Small intestine (tissue), 7 donors: ENCODE results near the gene THSD4. TPM values are rescaled to one million over a fixed set of nuclear protein-coding genes. Genes with fewer than 3 reads are reported as not detected.
A peak's percentile ranks its signal among the peaks of the same experiment; 100 is the strongest.
"Not testable (repeated sequence)": the region's sequence is repeated elsewhere in the genome, so short reads cannot be mapped to it uniquely, and the experiment has no call there.

Source experiments
- DNase-seq, 2 donors: peaks; one replicate each; pipeline versions ENCODE4 v3.0.0 to v3.0.0-alpha.2; 2013
- FAIRE-seq: peaks from 2 replicates; lab custom pipeline; 2012; peaks lifted over from hg19 to GRCh38; lab: Jason Lieb, UNC
- H3K27ac ChIP-seq, 3 donors: one replicate each; pipeline ENCODE4 v1.5.1; 2013; ENCODE audit warnings: low read length in 2 of 3, mild to moderate bottlenecking in 2 of 3, control low read depth in 1 of 3, inconsistent platforms in 1 of 3, low read depth in 1 of 3, moderate library complexity in 1 of 3
- H3K27me3 ChIP-seq, 3 donors: one replicate each; pipeline ENCODE4 v1.6.1; 2013; ENCODE audit warnings: low read length in 3 of 3, inconsistent platforms in 1 of 3; ENCODE audit not compliant: control insufficient read depth in 3 of 3, insufficient read depth in 3 of 3
- H3K36me3 ChIP-seq, 3 donors: one replicate each; pipeline ENCODE4 v1.6.1; 2013; ENCODE audit warnings: low read length in 3 of 3, inconsistent platforms in 1 of 3, low read depth in 1 of 3, mild to moderate bottlenecking in 1 of 3, moderate library complexity in 1 of 3; ENCODE audit not compliant: control insufficient read depth in 3 of 3, insufficient read depth in 2 of 3
- H3K4me1 ChIP-seq, 3 donors: one replicate each; pipeline ENCODE4 v1.6.1; 2013; ENCODE audit warnings: low read length in 2 of 3, inconsistent platforms in 1 of 3, low read depth in 1 of 3, mild to moderate bottlenecking in 1 of 3, moderate library complexity in 1 of 3; ENCODE audit not compliant: control insufficient read depth in 3 of 3, insufficient read depth in 2 of 3
- H3K4me3 ChIP-seq, 3 donors: one replicate each; pipeline ENCODE4 v1.5.1; 2013; ENCODE audit warnings: low read length in 3 of 3, control low read depth in 1 of 3, inconsistent platforms in 1 of 3, low read depth in 1 of 3, mild to moderate bottlenecking in 1 of 3, moderate library complexity in 1 of 3
- H3K9me3 ChIP-seq, 2 donors: one replicate each; pipeline ENCODE4 v1.6.1; 2013; ENCODE audit warnings: low read depth in 1 of 2, low read length in 1 of 2; ENCODE audit not compliant: control insufficient read depth in 2 of 2, insufficient read depth in 1 of 2
- WGBS, 3 donors: extraction: QIAGEN DNeasy Blood & Tissue Kit; methylation state at CpG; one replicate each; pipeline ENCODE4 v1.1.7; 2013; 5-methylcytosine and 5-hydroxymethylcytosine counted together
- polyA plus RNA-seq, 4 donors: library from polyadenylated mRNA; stranded (reverse) in 3 of 4; unstranded in 1 of 4; fragments of 200-250 nt in 3 of 4; fragments of 120-200 nt in 1 of 4; gene quantifications; one replicate each; pipeline versions ENCODE4 v1.2.1 to v1.2.3, GENCODE V29; 2013
- donor health status: healthy with polysubstance abuse.
- donor health status: control.
- donor health status: control.
- donor health status: Bipolar disorder and iron deficiency.
- donor health status: healthy.

THSD4 gene
- polyA plus RNA-seq, 4 donors = 3.6 to 14.4 (median 9.7) TPM

DNA sequence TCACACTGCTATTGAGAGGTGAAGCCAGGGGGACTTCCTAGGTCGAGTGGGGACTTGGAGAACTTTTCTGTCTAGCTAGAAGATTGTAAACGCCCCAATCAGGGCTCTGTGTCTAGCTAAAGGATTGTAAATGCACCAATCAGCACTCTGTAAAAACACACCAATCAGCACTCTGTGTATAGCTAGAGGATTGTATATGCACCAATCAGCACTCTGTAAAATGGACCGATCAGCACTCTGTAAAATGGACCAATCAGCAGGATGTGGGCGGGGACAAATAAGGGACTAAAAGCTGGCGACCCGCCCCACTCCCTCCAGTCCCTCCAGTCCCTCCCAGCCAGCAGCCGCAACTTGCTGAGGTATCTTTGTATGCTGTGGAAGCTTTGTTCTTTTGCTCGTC is 98.7 kb downstream of the THSD4 start:
- not testable (repeated sequence) for H3K4me1 ChIP-seq, H3K27ac ChIP-seq, H3K36me3 ChIP-seq, H3K27me3 ChIP-seq, FAIRE-seq, DNase-seq, H3K4me3 ChIP-seq
- WGBS, 3 donors = 86 to 95% (median 91%) methylated on average over 8 of the region's 8 CpGs
- peaks cover 0 to 14% of the 10 kb centered on the region in 2 donors for H3K9me3 ChIP-seq

DNA sequence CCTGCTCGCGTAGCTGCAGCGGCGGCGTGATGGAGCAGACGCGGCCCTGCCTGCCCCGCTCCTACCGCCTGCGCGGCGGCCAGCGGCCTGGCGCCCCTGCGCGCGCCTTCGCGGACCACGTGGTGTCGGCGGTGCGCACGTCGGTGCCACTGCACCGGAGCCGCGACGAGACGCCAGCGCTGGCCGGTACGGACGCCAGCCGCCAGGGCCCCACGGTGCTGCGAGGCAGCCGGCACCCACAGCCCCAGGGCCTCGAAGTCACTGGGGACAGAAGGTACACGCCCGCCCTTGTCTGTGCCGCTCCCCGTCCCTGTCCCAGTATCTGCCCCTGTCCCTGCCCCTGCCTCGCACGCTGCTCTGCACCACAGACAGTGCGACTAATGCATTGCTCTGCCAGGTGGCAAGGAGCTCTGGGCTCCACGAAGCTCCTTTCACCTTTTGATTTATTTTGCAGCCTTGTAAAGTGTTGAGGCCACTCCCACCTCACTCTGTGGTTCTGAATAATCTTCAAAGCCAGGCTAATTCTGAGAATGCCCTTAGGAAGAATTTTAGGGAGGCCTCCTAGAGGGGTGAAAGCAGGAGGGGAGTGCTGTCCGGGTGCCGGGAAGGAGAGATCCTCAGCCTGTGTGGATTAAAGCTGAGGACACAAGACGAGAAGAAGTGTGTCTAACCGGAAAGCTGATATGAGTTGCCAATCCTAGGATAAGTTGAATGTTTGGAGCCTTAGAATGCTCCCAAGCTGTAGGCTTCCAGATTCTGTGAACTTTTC is 100.0 kb downstream of the THSD4 start:
- DNase-seq (peak in 1 of 2 donors; percentile 31), FAIRE-seq (no peak)
- no peak overlapping the region for H3K4me3 ChIP-seq
- WGBS, 3 donors = 40 to 61% (median 53%) methylated on average over 35 to 51 of the region's 51 CpGs
- H3K36me3 ChIP-seq = peaks cover 0 to 3% (median 0%) of the 10 kb centered on the region in 3 donors
- peaks cover 0 to 2% (median 0%) of the 10 kb centered on the region in 3 donors for H3K27me3 ChIP-seq
- no peak overlapping the region for H3K27ac ChIP-seq
- peaks cover 0 to 14% of the 10 kb centered on the region in 2 donors for H3K9me3 ChIP-seq
- no peaks in the 10 kb centered on the region for H3K4me1 ChIP-seq

DNA sequence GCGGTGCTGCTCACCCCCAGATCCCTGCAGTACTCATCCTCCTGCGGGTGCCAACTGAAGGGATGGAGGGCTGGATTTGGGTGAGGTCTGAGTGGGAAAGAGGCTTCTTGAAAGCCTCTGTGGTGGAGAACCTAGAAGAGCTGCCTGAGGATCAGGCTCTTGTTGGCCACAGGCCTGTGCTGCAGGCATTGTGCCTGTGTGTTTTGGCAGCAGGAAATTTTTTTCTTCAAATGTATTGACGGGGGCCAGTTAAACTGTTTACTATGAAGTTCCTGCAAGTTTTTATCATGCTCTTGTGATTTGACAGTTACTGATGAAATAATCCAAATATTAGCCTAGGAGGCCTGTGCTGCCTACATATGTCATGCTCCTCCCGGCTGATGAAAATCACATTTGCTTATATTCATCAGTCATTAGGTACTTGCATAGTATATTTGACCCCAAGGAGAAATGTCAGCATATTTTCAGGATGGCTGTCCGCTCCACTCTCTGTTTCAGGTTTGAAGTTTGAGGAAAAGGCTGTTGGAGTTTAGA is 103.1 kb downstream of the THSD4 start:
- Histone ChIP-seq H3K36me3 (peaks cover 0 to 3% (median 0%) of the 10 kb centered on the region in 3 donors), H3K4me1 (no peaks in the 10 kb centered on the region), H3K9me3 (peaks cover 2 to 9% of the 10 kb centered on the region in 2 donors), H3K27ac (no peak overlapping the region), H3K4me3 (no peak overlapping the region), H3K27me3 (peaks cover 0 to 2% (median 0%) of the 10 kb centered on the region in 3 donors)
- DNase-seq = no peak
- no peak for FAIRE-seq
- WGBS, 3 donors = 70 to 89% (median 80%) methylated on average over 5 of the region's 5 CpGs

DNA sequence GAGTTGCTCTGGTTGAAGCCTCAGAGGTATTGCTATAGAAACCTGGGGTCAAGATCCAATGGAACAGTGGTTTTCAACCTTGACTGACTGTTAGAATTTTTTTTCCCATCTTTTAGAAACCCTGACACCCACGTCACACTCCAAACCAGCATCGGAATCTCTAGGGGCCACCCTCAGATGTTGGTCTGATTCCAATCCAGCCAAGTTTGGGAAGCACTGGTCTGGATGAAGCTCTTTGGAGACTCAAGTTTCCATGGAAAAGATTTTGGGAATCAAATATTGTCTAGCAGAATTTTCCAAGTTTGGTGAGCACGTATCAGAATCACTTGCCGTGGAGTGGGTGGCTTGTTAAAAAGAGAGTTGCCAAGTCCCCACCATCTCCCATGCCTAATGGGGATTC is 103.8 kb downstream of the THSD4 start:
- Histone ChIP-seq H3K27ac (peak overlapping the region in 2 of 3 donors; percentile 1 to 27), H3K4me1 (no peaks in the 10 kb centered on the region), H3K36me3 (peaks cover 0 to 6% (median 0%) of the 10 kb centered on the region in 3 donors), H3K27me3 (peaks cover 0 to 2% (median 0%) of the 10 kb centered on the region in 3 donors), H3K4me3 (no peak overlapping the region), H3K9me3 (peaks cover 2 to 5% of the 10 kb centered on the region in 2 donors)
- WGBS, 3 donors = 72 to 93% (median 83%) methylated on average over 4 of the region's 4 CpGs
- DNase-seq (no peak), FAIRE-seq (no peak)

DNA sequence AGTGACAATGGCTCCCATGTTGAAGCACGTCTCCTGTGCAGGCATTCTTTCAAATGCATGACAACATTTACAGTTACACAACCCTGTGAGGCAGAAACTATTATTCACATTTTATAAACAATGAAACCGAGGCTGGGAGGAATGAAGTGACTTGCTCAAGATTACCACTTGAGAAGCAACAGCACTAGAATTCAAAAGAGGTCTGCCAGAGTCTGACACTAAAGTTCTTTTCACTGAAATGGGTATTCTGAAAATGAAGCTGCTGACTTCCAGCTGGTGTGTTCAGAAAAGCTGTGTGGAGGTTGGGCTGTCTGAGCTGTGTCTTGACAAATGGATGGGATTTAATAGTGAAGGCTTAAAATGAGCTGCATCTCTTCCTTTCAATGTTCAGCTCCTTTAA is 104.4 kb downstream of the THSD4 start:
- FAIRE-seq (no peak), DNase-seq (no peak)
- Histone ChIP-seq H3K4me1 (no peaks in the 10 kb centered on the region), H3K9me3 (peaks cover 2 to 5% of the 10 kb centered on the region in 2 donors), H3K27me3 (peaks cover 0 to 1% (median 0%) of the 10 kb centered on the region in 3 donors), H3K27ac (peak overlapping the region in 1 of 3 donors; percentile 27), H3K4me3 (no peak overlapping the region), H3K36me3 (peaks cover 0 to 6% (median 0%) of the 10 kb centered on the region in 3 donors)
- WGBS, 3 donors = 54 to 84% (median 67%) methylated on average over 2 of the region's 2 CpGs

DNA sequence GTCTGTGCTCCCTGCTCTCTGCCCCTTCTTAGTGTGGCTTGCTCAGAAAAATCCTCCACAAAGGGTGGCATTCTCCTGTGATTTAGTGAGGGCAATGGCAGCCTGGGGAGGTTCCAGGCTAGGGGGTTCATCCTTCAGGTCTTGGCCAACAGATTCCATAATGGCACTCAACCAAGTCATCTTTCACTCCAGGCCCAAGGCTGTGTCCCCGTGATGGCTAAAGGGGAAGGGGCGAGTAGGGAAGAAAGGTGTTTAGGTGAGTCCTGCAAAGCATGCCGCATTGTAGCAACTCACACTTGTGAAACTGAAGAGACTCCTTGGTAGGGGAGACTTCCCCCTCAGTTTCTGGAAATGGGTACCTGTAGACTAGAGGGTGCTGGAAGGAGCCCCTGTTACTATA is 105.6 kb downstream of the THSD4 start:
- Histone ChIP-seq H3K27me3 (no peaks in the 10 kb centered on the region), H3K9me3 (peaks cover 2 to 5% of the 10 kb centered on the region in 2 donors), H3K4me3 (no peak overlapping the region), H3K4me1 (no peaks in the 10 kb centered on the region), H3K27ac (no peak overlapping the region), H3K36me3 (peaks cover 0 to 6% (median 0%) of the 10 kb centered on the region in 3 donors)
- DNase-seq (no peak), FAIRE-seq (no peak)
- WGBS, 3 donors = 92 to 98% (median 92%) methylated on average over 3 of the region's 3 CpGs

DNA sequence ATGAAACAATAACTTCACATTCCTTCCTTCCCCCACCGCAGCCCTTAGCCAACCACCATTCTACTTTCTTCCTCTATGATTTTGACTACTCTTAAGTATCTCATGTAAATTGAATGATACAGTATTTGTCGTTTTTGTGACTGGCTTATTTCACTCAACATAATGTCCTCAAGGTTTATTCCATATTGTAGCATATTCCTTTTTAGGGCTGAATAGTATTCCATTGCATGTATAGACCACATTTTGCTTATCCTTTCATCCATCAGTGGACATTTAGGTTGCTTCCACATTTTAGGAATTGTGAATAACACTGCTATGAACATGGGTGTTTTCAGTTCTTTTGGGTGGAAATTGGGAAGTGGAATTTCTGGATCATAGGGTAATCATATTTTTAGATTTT is 106.1 kb downstream of the THSD4 start:
- Histone ChIP-seq H3K27ac (no peak overlapping the region), H3K4me3 (no peak overlapping the region), H3K9me3 (peaks cover 2 to 5% of the 10 kb centered on the region in 2 donors), H3K36me3 (peaks cover 0 to 3% (median 0%) of the 10 kb centered on the region in 3 donors), H3K4me1 (peaks cover 0 to 3% (median 0%) of the 10 kb centered on the region in 3 donors), H3K27me3 (no peaks in the 10 kb centered on the region)
- WGBS, 3 donors = 74 to 94% (median 88%) methylated on average over 2 of the region's 2 CpGs
- FAIRE-seq (no peak), DNase-seq (no peak)

DNA sequence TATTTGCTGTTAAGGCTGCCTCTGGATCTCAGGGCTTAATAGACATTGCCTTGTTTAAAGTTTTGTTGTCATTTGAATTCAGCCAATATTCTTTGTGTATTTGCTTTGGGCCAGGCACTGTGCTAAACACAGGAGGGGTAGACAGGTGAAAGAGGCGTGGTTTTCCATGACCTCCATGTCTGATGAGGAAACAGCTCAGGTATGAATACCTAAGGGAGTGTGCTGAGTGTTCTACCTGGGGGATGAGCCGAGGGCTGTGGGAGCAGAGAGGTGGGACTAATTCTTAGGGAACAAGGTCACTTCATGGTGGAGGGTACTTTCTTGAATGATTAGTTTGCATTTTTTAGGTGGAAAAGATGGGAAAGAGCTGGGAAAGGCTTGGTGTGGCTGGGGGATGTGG is 108.2 kb downstream of the THSD4 start:
- no peak for DNase-seq
- FAIRE-seq = no peak
- WGBS, 3 donors = 78 to 85% (median 85%) methylated on average over 2 of the region's 2 CpGs
- Histone ChIP-seq H3K27me3 (no peaks in the 10 kb centered on the region), H3K9me3 (peaks cover 2 to 5% of the 10 kb centered on the region in 2 donors), H3K36me3 (peaks cover 0 to 3% (median 0%) of the 10 kb centered on the region in 3 donors), H3K4me3 (no peak overlapping the region), H3K4me1 (peaks cover 0 to 6% (median 0%) of the 10 kb centered on the region in 3 donors), H3K27ac (no peak overlapping the region)
